Measurements from ENCODE around the gene DIPK1A. TPM values are rescaled to one million over a fixed set of nuclear protein-coding genes. Genes with fewer than 3 reads are reported as not detected.

Gene DIPK1A
- polyA plus RNA-seq, 1 donor from 2014 or later: 10.0 TPM

DNA sequence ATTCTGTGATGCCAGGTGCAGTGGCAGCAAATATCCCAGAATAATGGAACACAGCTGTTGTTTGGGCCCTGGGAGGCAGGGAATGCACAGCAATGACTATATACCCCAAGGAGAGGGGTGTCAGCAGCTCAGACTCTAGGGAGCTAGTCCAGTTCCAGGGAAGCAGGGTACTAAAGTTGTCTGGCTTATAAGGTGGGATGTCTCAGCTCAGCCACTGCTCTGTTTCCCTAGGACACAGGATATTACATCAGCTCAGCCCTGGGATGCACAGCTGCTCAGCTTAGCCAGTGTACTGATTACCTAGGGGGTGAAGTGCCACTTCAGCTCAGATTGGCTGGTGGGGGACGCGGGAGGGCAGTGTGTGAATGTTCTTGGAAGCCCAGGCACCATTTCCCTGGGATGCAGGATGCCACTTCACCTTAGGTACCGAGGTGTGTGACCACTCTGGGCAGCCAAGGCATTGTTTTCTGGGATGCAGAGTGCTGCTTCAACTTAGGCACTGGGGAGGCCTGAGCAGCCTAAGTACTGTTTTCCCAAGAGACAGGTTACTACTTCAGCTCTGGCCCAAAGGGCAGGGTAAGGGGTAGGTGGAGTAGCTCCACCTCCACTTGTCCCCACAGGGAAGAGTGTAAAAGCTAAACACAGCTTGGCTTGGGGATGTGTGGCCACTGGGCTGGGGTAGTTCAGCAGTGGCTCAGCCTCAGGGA, 59.4 kb downstream of the DIPK1A start:
- H3K9ac ChIP-seq (ENCODE audit: low read length): no peak overlapping the region
- no peak overlapping the region for H3K27ac ChIP-seq (ENCODE audit: low read length)
- H3K9me3 ChIP-seq (ENCODE audit: low read length): peaks cover 4% of the 10 kb centered on the region
- H3K4me2 ChIP-seq (ENCODE audit: low read length): no peak overlapping the region
- H3K4me3 ChIP-seq (ENCODE audit: low read length): no peak overlapping the region
- no peaks in the 10 kb centered on the region for H3K27me3 ChIP-seq (ENCODE audit: insufficient read depth, low read depth, low read length)
- no peaks in the 10 kb centered on the region for H3K79me2 ChIP-seq (replicated peaks; ENCODE audit: insufficient read depth, low read length)
- H2AFZ ChIP-seq (ENCODE audit: low read depth, low read length): no peak overlapping the region
- H3F3A ChIP-seq (ENCODE audit: insufficient read depth, low read length, poor library complexity, severe bottlenecking): no peaks in the 10 kb centered on the region
- H3K36me3 ChIP-seq (ENCODE audit: insufficient read depth, low read length): no peaks in the 10 kb centered on the region
- TF ChIP-seq SMC3 (conservative IDR thresholded peaks at IDR 0.05; ENCODE audit: poor library complexity) (no peak), RAD21 (conservative IDR thresholded peaks at IDR 0.05) (no peak), MXI1 (conservative IDR thresholded peaks at IDR 0.05; ENCODE audit: poor library complexity, severe bottlenecking) (no peak), EP300 (conservative IDR thresholded peaks at IDR 0.05; ENCODE audit: poor library complexity, severe bottlenecking) (no peak)
- TF ChIP-seq, protein P1, sequence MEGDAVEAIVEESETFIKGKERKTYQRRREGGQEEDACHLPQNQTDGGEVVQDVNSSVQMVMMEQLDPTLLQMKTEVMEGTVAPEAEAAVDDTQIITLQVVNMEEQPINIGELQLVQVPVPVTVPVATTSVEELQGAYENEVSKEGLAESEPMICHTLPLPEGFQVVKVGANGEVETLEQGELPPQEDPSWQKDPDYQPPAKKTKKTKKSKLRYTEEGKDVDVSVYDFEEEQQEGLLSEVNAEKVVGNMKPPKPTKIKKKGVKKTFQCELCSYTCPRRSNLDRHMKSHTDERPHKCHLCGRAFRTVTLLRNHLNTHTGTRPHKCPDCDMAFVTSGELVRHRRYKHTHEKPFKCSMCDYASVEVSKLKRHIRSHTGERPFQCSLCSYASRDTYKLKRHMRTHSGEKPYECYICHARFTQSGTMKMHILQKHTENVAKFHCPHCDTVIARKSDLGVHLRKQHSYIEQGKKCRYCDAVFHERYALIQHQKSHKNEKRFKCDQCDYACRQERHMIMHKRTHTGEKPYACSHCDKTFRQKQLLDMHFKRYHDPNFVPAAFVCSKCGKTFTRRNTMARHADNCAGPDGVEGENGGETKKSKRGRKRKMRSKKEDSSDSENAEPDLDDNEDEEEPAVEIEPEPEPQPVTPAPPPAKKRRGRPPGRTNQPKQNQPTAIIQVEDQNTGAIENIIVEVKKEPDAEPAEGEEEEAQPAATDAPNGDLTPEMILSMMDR (IDR thresholded peaks at IDR 0.05; ENCODE audit: poor library complexity, severe bottlenecking): no peak
- H3K9me2 ChIP-seq (ENCODE audit: insufficient read depth, low read length): no peaks in the 10 kb centered on the region
- no peaks in the 10 kb centered on the region for H4K20me1 ChIP-seq (ENCODE audit: insufficient read depth)

DNA sequence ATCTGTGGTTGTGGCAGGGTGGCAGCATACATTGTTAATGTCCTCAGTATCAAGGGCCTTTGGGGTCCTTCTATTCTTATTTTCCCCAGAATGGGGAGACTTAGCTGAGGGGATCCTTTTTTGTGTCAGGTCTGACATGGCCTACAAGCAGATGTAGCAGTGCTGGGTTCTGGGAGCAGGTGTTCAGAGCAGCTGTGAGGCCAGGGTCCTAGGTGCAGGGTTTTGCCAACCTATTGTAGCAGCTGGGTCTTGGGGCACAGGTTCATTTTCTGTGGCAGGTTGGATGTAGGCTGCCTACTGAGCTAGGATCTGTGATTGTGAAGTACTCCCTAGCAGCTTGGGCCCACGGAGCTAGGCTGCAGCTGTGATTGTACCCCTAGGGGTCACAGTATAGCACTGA, 60.1 kb downstream of the DIPK1A start:
- H4K20me1 ChIP-seq (ENCODE audit: insufficient read depth): no peaks in the 10 kb centered on the region
- no peak overlapping the region for H3K9ac ChIP-seq (ENCODE audit: low read length)
- TF ChIP-seq EZH2 (IDR thresholded peaks at IDR 0.05; ENCODE audit: borderline replicate concordance, insufficient read depth, low read length, poor library complexity, severe bottlenecking) (no peak), TAF1 (IDR thresholded peaks at IDR 0.05; ENCODE audit: low read depth) (no peak), SMC3 (conservative IDR thresholded peaks at IDR 0.05; ENCODE audit: poor library complexity) (no peak), RAD21 (conservative IDR thresholded peaks at IDR 0.05) (no peak), MXI1 (conservative IDR thresholded peaks at IDR 0.05; ENCODE audit: poor library complexity, severe bottlenecking) (no peak), POLR2AphosphoS5 (IDR thresholded peaks at IDR 0.05) (no peak), EP300 (conservative IDR thresholded peaks at IDR 0.05; ENCODE audit: poor library complexity, severe bottlenecking) (no peak)
- TF ChIP-seq, protein P2, sequence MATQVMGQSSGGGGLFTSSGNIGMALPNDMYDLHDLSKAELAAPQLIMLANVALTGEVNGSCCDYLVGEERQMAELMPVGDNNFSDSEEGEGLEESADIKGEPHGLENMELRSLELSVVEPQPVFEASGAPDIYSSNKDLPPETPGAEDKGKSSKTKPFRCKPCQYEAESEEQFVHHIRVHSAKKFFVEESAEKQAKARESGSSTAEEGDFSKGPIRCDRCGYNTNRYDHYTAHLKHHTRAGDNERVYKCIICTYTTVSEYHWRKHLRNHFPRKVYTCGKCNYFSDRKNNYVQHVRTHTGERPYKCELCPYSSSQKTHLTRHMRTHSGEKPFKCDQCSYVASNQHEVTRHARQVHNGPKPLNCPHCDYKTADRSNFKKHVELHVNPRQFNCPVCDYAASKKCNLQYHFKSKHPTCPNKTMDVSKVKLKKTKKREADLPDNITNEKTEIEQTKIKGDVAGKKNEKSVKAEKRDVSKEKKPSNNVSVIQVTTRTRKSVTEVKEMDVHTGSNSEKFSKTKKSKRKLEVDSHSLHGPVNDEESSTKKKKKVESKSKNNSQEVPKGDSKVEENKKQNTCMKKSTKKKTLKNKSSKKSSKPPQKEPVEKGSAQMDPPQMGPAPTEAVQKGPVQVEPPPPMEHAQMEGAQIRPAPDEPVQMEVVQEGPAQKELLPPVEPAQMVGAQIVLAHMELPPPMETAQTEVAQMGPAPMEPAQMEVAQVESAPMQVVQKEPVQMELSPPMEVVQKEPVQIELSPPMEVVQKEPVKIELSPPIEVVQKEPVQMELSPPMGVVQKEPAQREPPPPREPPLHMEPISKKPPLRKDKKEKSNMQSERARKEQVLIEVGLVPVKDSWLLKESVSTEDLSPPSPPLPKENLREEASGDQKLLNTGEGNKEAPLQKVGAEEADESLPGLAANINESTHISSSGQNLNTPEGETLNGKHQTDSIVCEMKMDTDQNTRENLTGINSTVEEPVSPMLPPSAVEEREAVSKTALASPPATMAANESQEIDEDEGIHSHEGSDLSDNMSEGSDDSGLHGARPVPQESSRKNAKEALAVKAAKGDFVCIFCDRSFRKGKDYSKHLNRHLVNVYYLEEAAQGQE (IDR thresholded peaks at IDR 0.05; ENCODE audit: borderline replicate concordance): no peak
- TF ChIP-seq, protein P1 (IDR thresholded peaks at IDR 0.05; ENCODE audit: poor library complexity, severe bottlenecking): no peak
- H3K9me2 ChIP-seq (ENCODE audit: insufficient read depth, low read length): no peaks in the 10 kb centered on the region
- no peaks in the 10 kb centered on the region for H3K27me3 ChIP-seq (ENCODE audit: insufficient read depth, low read depth, low read length)
- no peaks in the 10 kb centered on the region for H3K79me2 ChIP-seq (replicated peaks; ENCODE audit: insufficient read depth, low read length)
- H3K4me2 ChIP-seq (ENCODE audit: low read length): no peak overlapping the region
- H2AFZ ChIP-seq (ENCODE audit: low read depth, low read length): no peak overlapping the region
- no peak overlapping the region for H3K27ac ChIP-seq (ENCODE audit: low read length)
- H3K9me3 ChIP-seq (ENCODE audit: low read length): peaks cover 4% of the 10 kb centered on the region
- H3K36me3 ChIP-seq (ENCODE audit: insufficient read depth, low read length): no peaks in the 10 kb centered on the region
- H3K4me3 ChIP-seq (ENCODE audit: low read length): no peak overlapping the region
- H3F3A ChIP-seq (ENCODE audit: insufficient read depth, low read length, poor library complexity, severe bottlenecking): no peaks in the 10 kb centered on the region

All from neural cell (in vitro differentiated cells).